Smooth muscle cell of trachea (primary cell): ENCODE data around the gene CD22. TPM values are rescaled to one million over a fixed set of nuclear protein-coding genes. Genes with fewer than 3 reads are reported as not detected.

Experiments
- total RNA-seq: library from RNA; depleted of rRNA; stranded (reverse); fragments of >200 nt; gene quantifications from 2 replicates; pipeline ENCODE4 v1.2.1, GENCODE V29; 2014

Gene CD22
- not detected in 2 replicates for total RNA-seq

GRCh38 chr19:35328851-35329285 is at the start of gene CD22:
CD22 (plus strand) TSS chr19:35329187; CDS start chr19:35332041, 2,854 bp downstream.

GRCh38 chr19:35291916-35292315 is 37.1 kb upstream of the CD22 start, which contains the start of gene MAG:
MAG (plus strand) TSS chr19:35292161; CDS start chr19:35295409, 3,248 bp downstream.

GRCh38 chr19:35347171-35347929 is 18.4 kb downstream of the CD22 start, which contains the start of gene FFAR1:
FFAR1 (plus strand) TSS chr19:35347902; CDS start chr19:35351552, 3,650 bp downstream.

GRCh38 chr19:35357867-35358573 is 29.0 kb downstream of the CD22 start, which contains the start of gene FFAR3:
FFAR3 (plus strand) TSS chr19:35358460; CDS start chr19:35358891, 431 bp downstream.

GRCh38 chr19:35370722-35371121 is 41.7 kb downstream of the CD22 start, which contains the start of gene GPR42:
GPR42 (plus strand) TSS chr19:35371068; CDS start chr19:35371360, 292 bp downstream.

Other genes with a start within 250 kb of the CD22 start
- not detected in 2 replicates for gene FXYD3, start 213.4 kb upstream of the CD22 start, total RNA-seq
- 0.29 and 1.7 TPM in 2 replicates for gene LGI4, start 194.1 kb upstream of the CD22 start, total RNA-seq
- gene FXYD1, start 190.4 kb upstream of the CD22 start, total RNA-seq, result 0.44 and 5.8 TPM in 2 replicates
- gene FXYD7, start 185.9 kb upstream of the CD22 start, total RNA-seq, result not detected in 2 replicates
- gene FXYD5, start 174.5 kb upstream of the CD22 start, total RNA-seq, result 23.3 and 44.5 TPM in 2 replicates
- not detected in 2 replicates for gene FAM187B, start 100.4 kb upstream of the CD22 start, total RNA-seq
- gene LSR, start 80.2 kb upstream of the CD22 start, total RNA-seq, result 0.29 and 0.66 TPM in 2 replicates
- gene USF2, start 60.2 kb upstream of the CD22 start, total RNA-seq, result 45.2 and 68.0 TPM in 2 replicates
- gene HAMP, start 46.7 kb upstream of the CD22 start, total RNA-seq, result under 0.01 and 0.15 TPM in 2 replicates
- not detected in 2 replicates for gene MAG, start 37.0 kb upstream of the CD22 start, total RNA-seq
- not detected in 2 replicates for gene FFAR1, start 18.7 kb downstream of the CD22 start, total RNA-seq
- not detected in 2 replicates for gene FFAR3, start 29.3 kb downstream of the CD22 start, total RNA-seq
- gene GPR42, start 41.9 kb downstream of the CD22 start, total RNA-seq, result not detected in 2 replicates
- gene FFAR2, start 119.1 kb downstream of the CD22 start, total RNA-seq, result not detected in 2 replicates
- not detected in 2 replicates for gene KRTDAP, start 161.3 kb downstream of the CD22 start, total RNA-seq
- 6.4 and 13.6 TPM in 2 replicates for gene DMKN, start 184.5 kb downstream of the CD22 start, total RNA-seq
- 2.9 and 10.6 TPM in 2 replicates for gene SBSN, start 199.1 kb downstream of the CD22 start, total RNA-seq
- gene GAPDHS, start 204.3 kb downstream of the CD22 start, total RNA-seq, result 0.17 TPM in 1 of 2 replicates, not detected in the other
- 56.6 and 103 TPM in 2 replicates for gene TMEM147, start 216.4 kb downstream of the CD22 start, total RNA-seq
- not detected in 2 replicates for gene ATP4A, start 234.5 kb downstream of the CD22 start, total RNA-seq